HepG2 (cell line): Measurements from ENCODE around the gene GPX5.

Source experiments
- CTCF ChIP-seq: sonication (generic); formaldehyde crosslinking; IDR thresholded peaks from 2 replicates; pipeline ENCODE4 v1.5.0; 2020; ENCODE audit warnings: mild to moderate bottlenecking, missing genetic modification reagents, moderate library complexity
- GMEB1 ChIP-seq: sonication (generic); formaldehyde crosslinking; IDR thresholded peaks from 2 replicates; pipeline ENCODE4 v1.5.1; 2020; ENCODE audit warnings: missing genetic modification reagents, mild to moderate bottlenecking, borderline replicate concordance
- HCFC1 ChIP-seq: fragments of 150-350 bp; IDR thresholded peaks from 2 replicates; pipeline ENCODE4 v1.6.1; 2014; ENCODE audit warnings: low read depth, low read length
- KAT7 ChIP-seq: IDR thresholded peaks from 2 replicates; pipeline ENCODE4 v1.6.1; 2018; ENCODE audit warnings: borderline replicate concordance, missing compliant biosample characterization
- NR3C1 ChIP-seq: sonication (generic); formaldehyde crosslinking; IDR thresholded peaks from 2 replicates; pipeline ENCODE4 v1.4.0; 2020; ENCODE audit warnings: missing genetic modification reagents
- POLR2A ChIP-seq, 2 experiments: IDR thresholded peaks; 2 replicates each; pipeline ENCODE4 v1.6.1; 2011; ENCODE audit warnings: low read depth in 2 of 2, low read length in 2 of 2, mild to moderate bottlenecking in 1 of 2, moderate library complexity in 1 of 2; ENCODE audit not compliant: insufficient read depth in 1 of 2
- POLR2AphosphoS5 ChIP-seq: IDR thresholded peaks from 2 replicates; pipeline ENCODE4 v1.6.1; 2012; ENCODE audit warnings: low read depth, low read length
- SIN3A ChIP-seq: IDR thresholded peaks from 2 replicates; pipeline ENCODE4 v1.6.1; 2011; ENCODE audit warnings: low read depth, mild to moderate bottlenecking, control low read depth, low read length, borderline replicate concordance
- YY1 ChIP-seq: IDR thresholded peaks from 2 replicates; pipeline ENCODE4 v1.6.1; 2011; ENCODE audit warnings: low read length, low read depth, moderate library complexity, mild to moderate bottlenecking; ENCODE audit not compliant: insufficient read depth, insufficient replicate concordance
- ZBTB1 ChIP-seq: sonication (generic); formaldehyde crosslinking; IDR thresholded peaks from 2 replicates; pipeline ENCODE4 v1.4.0; 2020; ENCODE audit warnings: missing genetic modification reagents, borderline replicate concordance
- ZNF382 ChIP-seq: sonication (generic); formaldehyde crosslinking; IDR thresholded peaks from 2 replicates; pipeline ENCODE4 v1.5.0; 2020; ENCODE audit warnings: missing genetic modification reagents, mild to moderate bottlenecking, borderline replicate concordance
- ZNF577 ChIP-seq: sonication (generic); formaldehyde crosslinking; IDR thresholded peaks from 2 replicates; pipeline ENCODE4 v1.4.0; 2020; ENCODE audit warnings: mild to moderate bottlenecking, low read depth, missing genetic modification reagents, borderline replicate concordance
- ZNF720 ChIP-seq: sonication (generic); formaldehyde crosslinking; IDR thresholded peaks from 2 replicates; pipeline ENCODE4 v1.4.0; 2020; ENCODE audit warnings: missing genetic modification reagents
- TF ChIP-seq, protein P1 (sequence below): sonication (generic); formaldehyde crosslinking; conservative IDR thresholded peaks from 2 replicates; pipeline ENCODE4 v1.4.0; 2020; ENCODE audit warnings: missing genetic modification reagents

- TF ChIP-seq ZNF720 (no peak), NR3C1 (CRISPR knock-in tag) (no peak), CTCF (CRISPR knock-in tag) (no peak), POLR2A (IDR thresholded peaks at IDR 0.05; ENCODE audit: insufficient read depth in 1 of 2, low read depth in 2 of 2, low read length in 2 of 2) (no peak), POLR2AphosphoS5 (no peak), SIN3A (no peak), ZNF382 (CRISPR knock-in tag) (no peak), HCFC1 (no peak), ZBTB1 (no peak), ZNF577 (CRISPR knock-in tag) (no peak), KAT7 (CRISPR knock-in tag) (no peak), YY1 (no peak), GMEB1 (CRISPR knock-in tag) (no peak)
- TF ChIP-seq, protein P1, sequence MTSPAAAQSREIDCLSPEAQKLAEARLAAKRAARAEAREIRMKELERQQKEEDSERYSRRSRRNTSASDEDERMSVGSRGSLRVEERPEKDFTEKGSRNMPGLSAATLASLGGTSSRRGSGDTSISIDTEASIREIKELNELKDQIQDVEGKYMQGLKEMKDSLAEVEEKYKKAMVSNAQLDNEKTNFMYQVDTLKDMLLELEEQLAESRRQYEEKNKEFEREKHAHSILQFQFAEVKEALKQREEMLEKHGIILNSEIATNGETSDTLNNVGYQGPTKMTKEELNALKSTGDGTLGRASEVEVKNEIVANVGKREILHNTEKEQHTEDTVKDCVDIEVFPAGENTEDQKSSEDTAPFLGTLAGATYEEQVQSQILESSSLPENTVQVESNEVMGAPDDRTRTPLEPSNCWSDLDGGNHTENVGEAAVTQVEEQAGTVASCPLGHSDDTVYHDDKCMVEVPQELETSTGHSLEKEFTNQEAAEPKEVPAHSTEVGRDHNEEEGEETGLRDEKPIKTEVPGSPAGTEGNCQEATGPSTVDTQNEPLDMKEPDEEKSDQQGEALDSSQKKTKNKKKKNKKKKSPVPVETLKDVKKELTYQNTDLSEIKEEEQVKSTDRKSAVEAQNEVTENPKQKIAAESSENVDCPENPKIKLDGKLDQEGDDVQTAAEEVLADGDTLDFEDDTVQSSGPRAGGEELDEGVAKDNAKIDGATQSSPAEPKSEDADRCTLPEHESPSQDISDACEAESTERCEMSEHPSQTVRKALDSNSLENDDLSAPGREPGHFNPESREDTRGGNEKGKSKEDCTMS (CRISPR knock-in tag), result no peak
Measured at GRCh38 chr6:28490205-28490890, 35.3 kb upstream of the GPX5 start.
